Measurements from ENCODE around the gene SPECC1L. TPM values are rescaled to one million over a fixed set of nuclear protein-coding genes. Genes with fewer than 3 reads are reported as not detected.

The SPECC1L gene
- total RNA-seq, 2 donors from 2014 or later, result 33.6 to 39.1 TPM

GRCh38 chr22:24325105-24325757 lies 54.6 kb downstream of the SPECC1L start:
- no peaks in the 10 kb centered on the region for H3K9me3 ChIP-seq
- no peak for DNase-seq (ENCODE audit: low spot score)
- peak; percentile 20 to 80 for TF ChIP-seq CTCF (IDR thresholded peaks at IDR 0.05)
- peaks cover 42% of the 10 kb centered on the region for H3K36me3 ChIP-seq
- no peaks in the 10 kb centered on the region for H3K27me3 ChIP-seq
- H3K4me1 ChIP-seq, result peaks cover 0 to 22% of the 10 kb centered on the region in 2 donors
- H3K27ac ChIP-seq, result peak overlapping the region in 1 of 2 donors; percentile 13
- no peak overlapping the region for H3K4me3 ChIP-seq

DNA sequence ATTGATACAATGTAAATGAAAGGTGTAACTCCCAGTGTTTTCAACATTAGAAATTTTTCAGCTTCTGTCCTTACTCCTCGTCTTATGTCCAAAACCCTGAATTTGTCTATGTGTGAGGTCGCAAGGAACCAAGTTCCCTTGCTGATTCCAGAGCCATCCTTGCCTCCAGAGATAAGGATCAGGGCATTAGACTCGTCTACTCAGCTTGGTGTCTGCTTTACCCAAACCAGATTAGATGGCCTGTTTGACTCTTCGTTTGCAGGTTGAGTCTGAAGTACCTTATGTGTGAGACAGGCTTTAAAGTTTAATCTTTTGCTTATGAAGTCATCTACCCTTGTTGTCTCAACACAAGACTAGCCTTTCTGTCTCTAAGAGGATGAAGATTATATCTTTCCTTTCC lies 55.6 kb downstream of the SPECC1L start:
- Histone ChIP-seq H3K4me3 (no peak overlapping the region), H3K36me3 (peaks cover 46% of the 10 kb centered on the region), H3K4me1 (peaks cover 0 to 22% of the 10 kb centered on the region in 2 donors), H3K9me3 (no peaks in the 10 kb centered on the region), H3K27me3 (no peaks in the 10 kb centered on the region), H3K27ac (no peak overlapping the region)
- DNase-seq (ENCODE audit: low spot score), result no peak
- TF ChIP-seq CTCF (IDR thresholded peaks at IDR 0.05), result no peak

- TF ChIP-seq CTCF (IDR thresholded peaks at IDR 0.05), result no peak
- H3K27me3 ChIP-seq, result no peaks in the 10 kb centered on the region
- H3K9me3 ChIP-seq, result no peaks in the 10 kb centered on the region
- H3K4me1 ChIP-seq, result peaks cover 0 to 22% of the 10 kb centered on the region in 2 donors
- peaks cover 35% of the 10 kb centered on the region for H3K36me3 ChIP-seq
- no peak overlapping the region for H3K27ac ChIP-seq
- H3K4me3 ChIP-seq, result no peak overlapping the region
- DNase-seq (ENCODE audit: low spot score), result no peak
Observed at GRCh38 chr22:24327832-24328231, 57.2 kb downstream of the SPECC1L start.

GRCh38 chr22:24329453-24329852 lies 58.8 kb downstream of the SPECC1L start:
- no peak overlapping the region for H3K4me3 ChIP-seq
- no peaks in the 10 kb centered on the region for H3K27me3 ChIP-seq
- DNase-seq (ENCODE audit: low spot score), result no peak
- no peaks in the 10 kb centered on the region for H3K9me3 ChIP-seq
- H3K4me1 ChIP-seq, result peaks cover 0 to 12% of the 10 kb centered on the region in 2 donors
- H3K36me3 ChIP-seq, result peaks cover 30% of the 10 kb centered on the region
- no peak for TF ChIP-seq CTCF (IDR thresholded peaks at IDR 0.05)
- H3K27ac ChIP-seq, result no peak overlapping the region

DNA sequence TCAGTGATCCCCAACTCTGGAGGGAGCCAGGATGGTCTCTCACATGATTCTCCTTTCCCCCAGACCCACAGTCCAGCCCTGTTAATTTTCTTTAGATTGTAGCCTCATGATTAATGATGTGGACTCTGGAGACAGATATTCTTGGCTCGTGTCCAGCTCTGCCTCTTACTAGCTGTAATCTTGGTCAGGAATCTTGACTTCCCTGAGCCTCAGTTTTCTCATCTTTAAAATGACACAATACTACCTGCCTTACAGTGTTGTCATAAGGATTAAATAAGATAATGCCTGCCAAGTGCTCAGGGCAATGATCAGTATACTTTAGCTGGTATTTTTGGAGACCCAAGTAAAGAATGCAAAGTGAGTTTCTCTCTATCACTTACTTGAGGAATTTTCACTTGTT lies 60.0 kb downstream of the SPECC1L start:
- Histone ChIP-seq H3K27me3 (no peaks in the 10 kb centered on the region), H3K36me3 (peaks cover 38% of the 10 kb centered on the region), H3K4me1 (peaks cover 0 to 5% of the 10 kb centered on the region in 2 donors), H3K27ac (no peak overlapping the region), H3K9me3 (no peaks in the 10 kb centered on the region), H3K4me3 (no peak overlapping the region)
- TF ChIP-seq CTCF (IDR thresholded peaks at IDR 0.05), result no peak
- no peak for DNase-seq (ENCODE audit: low spot score)

All from right atrium auricular region (tissue), 2 donors.